Activated naive CD4-positive, alpha-beta T cell treated with anti-CD3 and anti-CD28 coated beads, Interleukin-2, amount 50 U/mL, for 16 hours (primary cell): ENCODE results near the gene OPCML.

Experiments used
- DNase-seq: peaks from one replicate; pipeline ENCODE4 v3.0.0-alpha.2; 2020

The OPCML gene

DNA sequence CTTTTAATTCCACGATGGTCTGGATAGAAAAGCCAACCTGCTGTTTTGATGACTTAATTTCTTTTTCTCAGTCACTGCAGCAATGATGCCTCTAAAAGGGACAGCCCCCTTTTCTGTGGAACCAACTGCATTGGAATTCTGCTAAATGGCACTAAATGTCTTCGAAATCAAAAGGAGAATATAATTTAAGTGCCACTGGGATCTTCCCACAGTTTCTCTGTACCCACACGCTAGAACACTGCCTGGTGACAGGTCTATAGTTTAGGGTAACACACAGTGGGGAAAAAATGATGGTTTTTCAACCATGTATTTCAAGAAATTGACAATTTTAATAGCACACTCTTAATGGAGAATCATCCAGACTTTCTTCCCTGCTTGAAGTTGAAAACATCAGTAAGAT lies 182.3 kb downstream of the OPCML start:
- DNase-seq = no peak

- DNase-seq = no peak
These were observed 184.3 kb downstream of the OPCML start for GRCh38 chr11:133347988-133348387.

DNA sequence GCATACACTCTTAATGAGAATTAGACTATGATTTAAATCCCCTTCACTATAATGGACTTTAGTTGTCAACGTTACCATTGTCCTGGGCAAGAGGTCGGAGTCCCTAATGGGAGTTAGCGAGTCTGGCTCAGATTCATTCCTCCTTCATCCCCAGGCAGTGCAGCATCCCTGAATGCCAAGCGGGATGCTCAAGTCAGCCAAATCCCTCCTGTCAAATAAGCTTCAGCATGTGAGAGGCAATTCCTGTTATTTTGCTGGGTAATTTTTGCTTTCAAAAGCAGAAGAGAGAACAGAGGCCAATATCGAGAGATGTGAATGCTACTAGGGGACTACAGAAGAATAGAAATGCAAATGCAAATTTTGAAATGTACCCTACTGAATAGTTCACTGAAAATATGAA lies 186.2 kb downstream of the OPCML start:
- DNase-seq = no peak

GRCh38 chr11:133343951-133344350 lies 188.3 kb downstream of the OPCML start:
- DNase-seq = no peak

DNA sequence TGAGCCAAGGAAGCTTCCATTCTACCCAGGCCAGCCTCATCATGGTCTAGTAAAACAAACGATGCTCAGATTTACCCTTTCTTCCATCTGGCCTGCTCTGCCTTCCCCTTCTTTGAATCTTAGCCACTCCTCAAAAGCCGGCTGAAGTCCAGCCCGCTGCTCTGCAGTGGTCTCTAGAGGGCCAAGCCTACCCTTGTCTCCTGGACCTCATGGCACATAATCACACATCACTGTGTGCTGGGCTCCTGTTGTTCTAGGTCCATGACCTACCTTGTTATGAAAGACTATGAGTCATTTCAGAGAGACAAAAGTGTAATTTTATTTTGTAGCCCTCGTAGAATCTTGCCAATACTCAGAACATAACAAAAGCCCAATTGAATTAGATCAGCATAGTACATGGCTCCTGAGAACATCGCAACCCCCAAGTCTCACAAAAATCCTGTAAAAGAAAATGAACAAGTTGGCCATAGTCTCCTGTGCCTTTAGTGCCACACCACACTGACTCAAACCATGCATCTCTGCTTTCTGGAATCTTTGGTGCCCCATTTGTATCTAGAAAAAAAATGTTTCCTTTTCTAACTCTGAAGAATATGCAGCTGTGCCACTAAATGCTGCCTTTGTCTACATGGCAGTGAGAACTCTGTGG lies 192.7 kb downstream of the OPCML start:
- no peak for DNase-seq

DNA sequence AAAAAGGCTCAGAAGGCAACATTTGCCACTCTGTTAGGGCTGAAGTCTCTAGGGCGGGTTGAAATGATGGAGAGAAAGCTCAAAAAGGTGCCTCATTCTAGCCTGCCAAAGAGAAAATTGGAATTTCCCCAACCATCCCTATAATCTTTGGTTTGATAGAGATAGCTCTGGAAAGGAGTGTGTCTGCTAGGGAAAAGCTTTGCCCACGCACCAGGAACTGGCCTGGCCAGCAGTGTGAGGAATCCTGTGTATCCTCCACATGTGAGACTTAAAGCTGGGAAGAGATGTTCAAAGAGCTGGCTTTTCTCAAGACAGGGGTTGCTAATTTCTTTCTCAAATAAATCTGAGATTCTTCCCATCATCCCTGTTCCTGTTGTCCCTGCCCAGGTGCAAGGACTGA lies 193.7 kb downstream of the OPCML start:
- DNase-seq = no peak

- DNase-seq = no peak
These were observed 194.3 kb downstream of the OPCML start for GRCh38 chr11:133337951-133338418.

GRCh38 chr11:133337193-133337592 lies 195.1 kb downstream of the OPCML start:
- DNase-seq = no peak

DNA sequence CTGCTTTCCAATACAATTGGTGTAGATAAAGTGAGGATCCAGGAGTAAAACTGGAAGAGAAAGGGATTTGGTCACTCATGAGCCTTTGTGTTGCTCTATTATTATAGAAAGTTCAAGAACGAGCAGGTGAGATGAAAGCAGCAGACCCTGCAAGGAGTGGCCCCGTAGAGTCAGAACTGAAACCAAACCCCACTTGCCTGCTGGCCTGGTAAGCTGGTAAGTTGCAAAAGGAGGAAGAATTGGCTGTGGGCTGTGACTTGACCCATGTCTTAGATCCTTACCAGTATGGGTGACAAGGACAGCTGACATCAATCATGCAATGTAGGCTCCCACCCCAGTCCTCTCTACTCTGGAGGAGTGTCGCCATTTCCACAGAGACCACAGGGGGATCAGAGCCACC lies 201.3 kb downstream of the OPCML start:
- no peak for DNase-seq

- DNase-seq = no peak
These were observed 205.5 kb downstream of the OPCML start for GRCh38 chr11:133326849-133327248.

DNA sequence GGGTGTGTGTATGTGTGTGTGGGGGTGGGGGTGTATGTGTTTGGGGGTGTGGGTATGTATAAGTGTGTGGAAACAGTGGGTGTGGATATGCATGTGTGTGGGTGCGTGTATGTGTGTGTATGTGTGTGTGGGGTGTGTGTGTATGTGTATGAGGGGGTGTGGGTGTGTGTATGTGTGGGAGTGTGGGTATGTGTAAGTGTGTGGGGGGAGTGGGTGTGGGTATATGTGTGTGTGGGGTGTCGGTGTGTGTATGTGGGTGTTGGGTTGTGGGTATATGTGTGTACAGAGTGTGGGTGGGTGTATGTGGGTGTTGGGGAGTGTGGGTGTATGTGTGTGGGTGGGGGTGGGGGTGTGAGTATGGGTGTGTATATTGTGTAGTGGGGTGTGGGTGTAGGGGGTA lies 206.0 kb downstream of the OPCML start:
- DNase-seq = no peak

GRCh38 chr11:133325711-133326110 lies 206.6 kb downstream of the OPCML start:
- no peak for DNase-seq

- DNase-seq = no peak
These were observed 208.9 kb downstream of the OPCML start for GRCh38 chr11:133323354-133323753.

DNA sequence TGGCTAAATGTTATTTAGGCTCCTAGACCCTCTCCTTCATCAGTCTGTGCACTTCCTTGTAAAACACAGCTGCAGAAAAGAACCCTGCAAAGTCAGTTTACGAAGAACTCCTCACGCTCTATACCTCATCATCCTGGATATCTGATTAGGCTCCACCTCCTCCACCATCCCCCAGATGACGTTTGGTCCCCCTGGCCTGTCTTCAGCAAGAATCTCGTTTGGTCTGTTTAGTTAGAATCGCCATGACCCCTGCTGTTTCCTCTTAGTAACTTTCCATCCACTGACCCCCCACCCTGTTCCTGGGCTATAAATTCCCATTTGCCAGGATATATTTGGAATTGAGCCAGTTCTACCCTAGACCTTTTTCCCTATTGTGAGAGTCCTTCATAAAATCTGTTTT lies 214.1 kb downstream of the OPCML start:
- no peak for DNase-seq

DNA sequence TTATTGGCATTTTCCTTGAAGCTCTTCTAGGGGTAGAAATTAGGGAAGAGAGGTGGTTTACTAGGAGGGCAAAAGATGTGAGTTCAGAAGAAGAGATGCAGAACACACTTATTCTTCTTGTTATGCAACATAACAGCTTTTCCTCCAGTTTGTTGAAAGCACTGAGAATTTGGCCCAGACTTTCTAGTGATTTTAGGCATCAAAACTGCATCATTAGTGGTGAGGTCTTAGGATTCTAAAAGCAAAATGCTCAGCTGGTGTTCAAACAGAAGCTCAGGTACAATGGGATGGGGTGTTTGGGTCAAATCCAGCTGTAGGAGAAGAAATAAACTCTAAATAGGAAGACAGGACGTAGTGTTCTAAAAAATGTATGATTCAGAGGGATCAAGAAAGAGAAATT lies 221.1 kb downstream of the OPCML start:
- no peak for DNase-seq

DNA sequence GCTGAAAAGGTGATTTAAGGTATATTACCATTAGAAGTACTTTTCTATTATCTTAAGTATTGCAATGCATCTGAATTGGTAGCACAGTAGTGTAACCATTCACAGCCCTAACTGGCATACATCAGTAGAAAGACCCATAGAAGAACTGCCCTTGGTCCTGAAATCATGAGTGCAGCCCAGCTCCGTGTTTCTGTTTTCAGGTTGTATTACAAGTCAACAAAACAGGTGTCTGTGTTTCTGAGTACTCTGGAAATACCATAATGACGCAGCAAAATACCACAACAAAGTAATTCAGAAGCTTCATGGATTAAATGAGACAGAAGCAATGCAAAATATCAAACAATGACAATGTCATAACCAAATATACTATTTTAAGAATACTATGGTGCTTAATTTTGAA lies 226.3 kb downstream of the OPCML start:
- no peak for DNase-seq

GRCh38 chr11:133305208-133305956 lies 226.9 kb downstream of the OPCML start:
- no peak for DNase-seq

GRCh38 chr11:133303262-133303661 lies 229.0 kb downstream of the OPCML start:
- no peak for DNase-seq

DNA sequence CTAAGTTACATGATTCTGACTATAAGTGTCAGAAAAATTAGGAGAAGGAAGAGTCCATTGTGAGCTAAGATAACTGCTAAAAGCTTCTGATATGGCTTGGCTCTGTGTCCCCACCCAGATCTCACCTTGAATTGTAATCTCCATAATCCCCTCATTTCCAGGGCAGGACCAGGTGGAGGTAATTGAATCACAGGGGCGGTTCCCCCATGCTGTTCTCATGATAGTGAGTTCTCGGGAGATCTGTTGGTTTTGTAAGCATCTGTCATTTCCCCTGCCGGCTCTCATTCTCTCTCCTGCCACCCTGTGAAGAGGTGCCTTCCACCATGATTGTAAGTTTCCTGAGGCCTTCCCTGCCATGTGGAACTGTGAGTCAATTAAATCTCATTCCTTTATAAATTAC lies 230.2 kb downstream of the OPCML start:
- DNase-seq = no peak

GRCh38 chr11:133300666-133301065 lies 231.6 kb downstream of the OPCML start:
- DNase-seq = no peak

DNA sequence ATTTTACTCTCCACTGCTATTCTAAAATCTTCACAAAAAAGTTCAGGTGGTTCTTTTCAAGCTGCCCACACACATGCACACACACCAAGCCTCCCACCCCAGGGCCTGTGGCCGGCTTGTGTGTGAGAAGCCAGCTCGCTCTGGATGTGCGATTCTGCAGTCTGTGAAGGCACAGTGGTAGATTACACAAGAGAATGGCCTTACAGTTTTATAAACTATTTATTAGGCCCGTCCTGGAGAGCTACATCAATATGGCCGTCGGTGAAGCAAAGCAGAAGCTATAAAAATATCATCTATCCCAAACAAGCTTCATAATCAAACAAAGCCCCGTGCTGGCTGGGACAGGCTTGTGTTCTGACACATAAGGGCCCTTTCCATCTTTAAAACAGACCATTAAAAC lies 240.5 kb downstream of the OPCML start:
- no peak for DNase-seq

- DNase-seq = no peak
These were observed 246.9 kb downstream of the OPCML start for GRCh38 chr11:133285359-133285758.

DNA sequence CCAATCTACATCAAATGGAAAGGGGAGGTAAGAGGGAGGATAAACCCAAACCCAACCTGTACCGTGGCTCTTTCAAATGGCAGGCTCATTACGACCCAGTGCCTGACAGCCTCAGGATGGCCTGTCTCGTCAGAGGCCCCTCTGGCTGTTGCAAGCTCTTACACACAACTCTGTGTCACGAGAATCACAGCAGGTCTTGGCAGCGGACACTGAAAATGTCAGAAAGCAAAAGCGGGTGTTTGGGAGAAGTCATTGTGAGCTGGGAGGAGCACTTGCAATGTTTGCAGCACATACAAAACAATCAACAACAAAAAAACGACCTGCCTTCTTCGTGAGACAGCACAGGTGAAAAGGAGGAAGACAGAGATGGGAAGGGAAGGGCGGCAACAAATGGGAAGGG lies 248.1 kb downstream of the OPCML start:
- no peak for DNase-seq

DNA sequence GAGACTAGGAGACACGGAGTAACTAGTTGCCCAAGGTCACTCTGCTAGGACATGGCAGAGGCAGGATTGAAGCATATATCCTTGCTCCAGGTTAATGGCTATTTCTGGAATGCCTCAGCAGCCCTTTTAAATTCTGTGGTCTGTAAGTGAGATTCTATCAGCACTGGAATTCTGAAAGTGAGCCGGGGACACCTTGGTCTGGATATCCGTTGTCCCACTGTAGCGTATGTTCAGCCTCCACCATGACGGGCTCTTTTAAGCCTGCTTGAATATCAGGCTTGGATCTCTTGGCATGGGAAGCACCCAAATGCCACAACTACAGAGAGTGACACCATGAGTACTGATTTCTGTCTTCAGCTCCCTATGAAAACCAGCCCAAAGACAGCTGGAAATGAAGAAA lies 254.4 kb downstream of the OPCML start:
- no peak for DNase-seq
